Astrocyte of the spinal cord (primary cell): ENCODE results near the gene DEPDC1.

ENCODE experiments used
- DNase-seq: peaks from one replicate; pipeline ENCODE4 v3.0.0; 2011; ENCODE audit warnings: low read depth, low spot score
- H3K4me3 ChIP-seq: 2 replicates; pipeline ENCODE4 v1.5.1; 2011; ENCODE audit warnings: low read depth, mild to moderate bottlenecking, low read length, moderate library complexity
- CTCF ChIP-seq: IDR thresholded peaks from 2 replicates; pipeline ENCODE4 v1.5.1; 2012; ENCODE audit warnings: low read depth, mild to moderate bottlenecking, low read length, inconsistent platforms
- in situ Hi-C: cut with HindIII; loops from 2 replicates; pipeline ENCODE4 v1.10.0; 2017; ENCODE audit warnings: low sequenced_read_pairs

Gene DEPDC1

DNA sequence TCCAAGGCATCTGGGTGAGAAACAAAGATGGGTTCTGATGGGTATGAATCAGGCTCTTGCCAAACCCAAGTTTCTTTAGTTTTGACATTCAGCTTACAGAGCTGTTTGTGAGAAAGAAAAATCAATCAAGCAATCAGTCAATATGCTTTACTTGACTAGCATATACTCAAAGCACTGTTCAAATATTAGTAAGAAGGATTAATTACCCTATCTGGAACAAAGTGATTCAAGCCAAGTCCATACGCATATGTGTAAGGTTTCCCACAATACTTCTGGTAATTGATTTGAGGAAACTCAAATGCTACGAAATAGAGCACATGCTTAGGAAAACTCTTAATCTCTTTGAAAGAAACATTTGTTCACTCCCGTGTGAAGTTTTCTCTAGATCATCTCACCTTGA is 65.8 kb downstream of the DEPDC1 start:
- no peak for TF ChIP-seq CTCF
- in situ Hi-C loops: no loop called here
- no peak overlapping the region for H3K4me3 ChIP-seq
- no peak for DNase-seq

- no peak overlapping the region for H3K4me3 ChIP-seq
- in situ Hi-C loops: no loop called here
- TF ChIP-seq CTCF: no peak
- no peak for DNase-seq
Measured at GRCh38 chr1:68429233-68429808, 67.6 kb downstream of the DEPDC1 start.

GRCh38 chr1:68426594-68426993 is 70.3 kb downstream of the DEPDC1 start:
- no peak for TF ChIP-seq CTCF
- in situ Hi-C loops: no loop called here
- H3K4me3 ChIP-seq: no peak overlapping the region
- no peak for DNase-seq
